HepG2 (cell line): Measurements from ENCODE around the gene TAS1R3. TPM values are rescaled to one million over a fixed set of nuclear protein-coding genes. Genes with fewer than 3 reads are reported as not detected.
A peak's percentile ranks its signal among the peaks of the same experiment; 100 is the strongest.

Source experiments
- ATM ChIP-seq: fragments of 450-650 bp; IDR thresholded peaks from 2 replicates; pipeline ENCODE4 v1.7.1; 2017; ENCODE audit warnings: mild to moderate bottlenecking, borderline replicate concordance
- GTF2F1 ChIP-seq: fragments of 150-350 bp; IDR thresholded peaks from 2 replicates; pipeline ENCODE4 v1.6.1; 2014; ENCODE audit warnings: low read length
- HIVEP1 ChIP-seq: sonication (generic); formaldehyde crosslinking; IDR thresholded peaks from 2 replicates; pipeline ENCODE4 v1.4.0; 2020; ENCODE audit warnings: mild to moderate bottlenecking, missing genetic modification reagents
- NR2C2 ChIP-seq: sonication (generic); formaldehyde crosslinking; IDR thresholded peaks from 2 replicates; pipeline ENCODE4 v1.4.0; 2020; ENCODE audit warnings: missing genetic modification reagents, mild to moderate bottlenecking, moderate library complexity, borderline replicate concordance
- SATB2 ChIP-seq: sonication (generic); formaldehyde crosslinking; IDR thresholded peaks from 2 replicates; pipeline ENCODE4 v1.5.0; 2020; ENCODE audit warnings: missing genetic modification reagents
- STAG1 ChIP-seq: sonication (generic); formaldehyde crosslinking; IDR thresholded peaks from 2 replicates; pipeline ENCODE4 v1.4.0; 2020; ENCODE audit warnings: missing genetic modification reagents
- SYNCRIP ChIP-seq: fragments of 200-400 bp; formaldehyde crosslinking; IDR thresholded peaks from 2 replicates; pipeline ENCODE4 v1.6.1; 2018; ENCODE audit warnings: mild to moderate bottlenecking, low read depth, low read length; ENCODE audit not compliant: insufficient read depth
- YEATS4 ChIP-seq: sonication (generic); formaldehyde crosslinking; IDR thresholded peaks from 2 replicates; pipeline ENCODE4 v1.4.0; 2020; ENCODE audit warnings: missing genetic modification reagents, borderline replicate concordance
- ZFAT ChIP-seq: sonication (generic); formaldehyde crosslinking; conservative IDR thresholded peaks from 2 replicates; pipeline ENCODE4 v1.8.1; 2023; ENCODE audit warnings: missing genetic modification reagents, inconsistent platforms
- ZFP36 ChIP-seq: fragments of 150-350 bp; IDR thresholded peaks from 2 replicates; pipeline ENCODE4 v1.6.1; 2018; ENCODE audit warnings: borderline replicate concordance, low read length, low read depth; ENCODE audit not compliant: partially characterized antibody
- ZNF629 ChIP-seq: sonication (generic); formaldehyde crosslinking; conservative IDR thresholded peaks from 2 replicates; pipeline ENCODE4 v1.5.0; 2020; ENCODE audit warnings: missing genetic modification reagents
- ZNF746 ChIP-seq: sonication (generic); formaldehyde crosslinking; IDR thresholded peaks from 2 replicates; pipeline ENCODE4 v1.8.0; 2022; ENCODE audit warnings: mild to moderate bottlenecking, missing genetic modification reagents
- ZNF761 ChIP-seq: sonication (generic); formaldehyde crosslinking; conservative IDR thresholded peaks from 2 replicates; pipeline ENCODE4 v1.4.0; 2020; ENCODE audit warnings: mild to moderate bottlenecking, missing genetic modification reagents
- ZNF766 ChIP-seq: sonication (generic); formaldehyde crosslinking; IDR thresholded peaks from 2 replicates; pipeline ENCODE4 v1.5.0; 2020; ENCODE audit warnings: missing genetic modification reagents, borderline replicate concordance
- ZNF777 ChIP-seq: sonication (generic); formaldehyde crosslinking; IDR thresholded peaks from 2 replicates; pipeline ENCODE4 v1.4.0; 2020; ENCODE audit warnings: missing genetic modification reagents
- polyA plus RNA-seq, 8 experiments: library from polyadenylated mRNA; depleted of rRNA in 3 of 8; stranded (reverse) in 7 of 8; unstranded in 1 of 8; fragments of >200 nt; fragmentation: Illumina TruSeq in 4 of 8; extraction: Trizol in 4 of 8; gene quantifications; 2 replicates each; pipeline versions ENCODE4 v1.2.1 to v1.2.3, GENCODE V29; 2011 to 2016; ENCODE audit warnings: low read depth in 4 of 8, missing spikeins in 1 of 8, mixed read lengths in 1 of 8; ENCODE audit not compliant: insufficient read depth in 1 of 8
- total RNA-seq, 5 experiments: library from RNA; depleted of rRNA; stranded (reverse); fragments of >200 nt; fragmentation: Illumina TruSeq; extraction: Trizol; gene quantifications; 2 replicates each; pipeline ENCODE4 v1.2.3, GENCODE V29; 2016; ENCODE audit warnings: low read depth in 1 of 5
- TF ChIP-seq, protein P1 (sequence below): sonication (generic); formaldehyde crosslinking; IDR thresholded peaks from 2 replicates; pipeline ENCODE4 v1.9.0; 2021; ENCODE audit warnings: missing genetic modification reagents, borderline replicate concordance
- TF ChIP-seq, protein P2 (sequence below): sonication (generic); formaldehyde crosslinking; IDR thresholded peaks from 2 replicates; pipeline ENCODE4 v1.5.0; 2020; ENCODE audit warnings: missing genetic modification reagents, mild to moderate bottlenecking, borderline replicate concordance
- TF ChIP-seq, protein P3 (sequence below): sonication (generic); formaldehyde crosslinking; IDR thresholded peaks from 2 replicates; pipeline ENCODE4 v1.4.0; 2020; ENCODE audit warnings: missing genetic modification reagents
- TF ChIP-seq, protein P4 (sequence below): sonication (generic); formaldehyde crosslinking; IDR thresholded peaks from 2 replicates; pipeline ENCODE4 v1.8.0; 2022; ENCODE audit warnings: mild to moderate bottlenecking, missing genetic modification reagents, moderate library complexity
- TF ChIP-seq, protein P5 (sequence below): sonication (generic); formaldehyde crosslinking; IDR thresholded peaks from 2 replicates; pipeline ENCODE4 v1.9.0; 2022; ENCODE audit warnings: low read depth, missing genetic modification reagents

The TAS1R3 gene
- total and polyA plus RNA-seq, 2 of the 13 experiments (the other 11 are each of a cell fraction or from before 2014, with no cell fraction given), result 0.13 to 0.15 TPM

DNA sequence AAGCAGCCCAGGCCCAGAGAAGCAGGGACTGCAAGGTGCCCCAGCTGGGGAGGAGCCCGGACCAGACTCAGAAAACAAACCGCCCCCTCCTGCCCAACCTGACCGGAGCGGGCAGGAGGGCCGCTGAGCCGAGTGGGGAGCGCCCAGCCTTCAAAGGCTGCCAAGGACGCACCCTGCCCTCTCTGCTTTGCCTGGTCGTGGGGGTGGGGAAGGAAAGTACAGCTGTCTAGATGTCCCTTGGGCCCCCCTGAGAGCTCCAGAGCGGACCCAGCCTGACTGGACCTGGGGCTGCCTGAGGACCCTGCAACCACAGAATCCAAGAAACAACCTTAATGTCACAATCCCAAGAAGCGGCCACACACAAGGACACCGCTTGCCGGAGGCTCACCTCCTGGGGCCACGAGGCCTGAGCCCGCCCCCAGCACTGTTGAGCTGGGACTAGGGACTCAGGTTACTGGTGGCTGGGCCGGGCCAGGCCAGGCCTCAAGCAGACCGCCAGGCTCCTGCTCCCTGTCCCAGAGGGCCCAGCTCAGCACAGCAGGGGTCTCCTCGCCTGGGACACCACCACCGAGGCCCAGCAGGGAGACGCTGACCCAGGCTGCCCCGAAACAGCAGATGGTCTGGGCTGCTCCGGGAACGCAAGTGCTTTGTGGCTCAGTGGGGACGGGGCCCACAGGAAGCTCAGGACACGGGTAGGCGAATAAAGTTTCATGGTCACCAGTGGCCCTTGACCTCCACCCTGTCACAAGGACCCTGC lies 16.8 kb downstream of the TAS1R3 start (continued):
- TF ChIP-seq, protein P1, sequence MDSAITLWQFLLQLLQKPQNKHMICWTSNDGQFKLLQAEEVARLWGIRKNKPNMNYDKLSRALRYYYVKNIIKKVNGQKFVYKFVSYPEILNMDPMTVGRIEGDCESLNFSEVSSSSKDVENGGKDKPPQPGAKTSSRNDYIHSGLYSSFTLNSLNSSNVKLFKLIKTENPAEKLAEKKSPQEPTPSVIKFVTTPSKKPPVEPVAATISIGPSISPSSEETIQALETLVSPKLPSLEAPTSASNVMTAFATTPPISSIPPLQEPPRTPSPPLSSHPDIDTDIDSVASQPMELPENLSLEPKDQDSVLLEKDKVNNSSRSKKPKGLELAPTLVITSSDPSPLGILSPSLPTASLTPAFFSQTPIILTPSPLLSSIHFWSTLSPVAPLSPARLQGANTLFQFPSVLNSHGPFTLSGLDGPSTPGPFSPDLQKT (CRISPR knock-in tag), result no peak
- TF ChIP-seq, protein P2, sequence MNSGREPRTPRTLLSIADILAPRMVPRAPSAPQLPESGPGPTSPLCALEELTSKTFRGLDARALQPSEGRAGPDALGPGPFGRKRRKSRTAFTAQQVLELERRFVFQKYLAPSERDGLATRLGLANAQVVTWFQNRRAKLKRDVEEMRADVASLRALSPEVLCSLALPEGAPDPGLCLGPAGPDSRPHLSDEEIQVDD (CRISPR knock-in tag), result no peak
- TF ChIP-seq ZNF629 (CRISPR knock-in tag) (no peak), ZNF766 (CRISPR knock-in tag) (no peak), SATB2 (CRISPR knock-in tag) (no peak; the same call in 1 of the 2 replicates), ZFP36 (no peak), ZNF777 (CRISPR knock-in tag) (no peak), STAG1 (no peak; the same call in 1 of the 2 replicates), HIVEP1 (CRISPR knock-in tag) (no peak), ZNF761 (no peak), YEATS4 (CRISPR knock-in tag) (no peak; the same call in 1 of the 2 replicates), SYNCRIP (no peak), NR2C2 (CRISPR knock-in tag) (0 out of 2 replicates have a peak, but pooled peaks have one; percentile 29), ZNF746 (CRISPR knock-in tag) (no peak), GTF2F1 (no peak), ZFAT (CRISPR knock-in tag) (no peak), ATM (no peak)
- TF ChIP-seq, protein P3, sequence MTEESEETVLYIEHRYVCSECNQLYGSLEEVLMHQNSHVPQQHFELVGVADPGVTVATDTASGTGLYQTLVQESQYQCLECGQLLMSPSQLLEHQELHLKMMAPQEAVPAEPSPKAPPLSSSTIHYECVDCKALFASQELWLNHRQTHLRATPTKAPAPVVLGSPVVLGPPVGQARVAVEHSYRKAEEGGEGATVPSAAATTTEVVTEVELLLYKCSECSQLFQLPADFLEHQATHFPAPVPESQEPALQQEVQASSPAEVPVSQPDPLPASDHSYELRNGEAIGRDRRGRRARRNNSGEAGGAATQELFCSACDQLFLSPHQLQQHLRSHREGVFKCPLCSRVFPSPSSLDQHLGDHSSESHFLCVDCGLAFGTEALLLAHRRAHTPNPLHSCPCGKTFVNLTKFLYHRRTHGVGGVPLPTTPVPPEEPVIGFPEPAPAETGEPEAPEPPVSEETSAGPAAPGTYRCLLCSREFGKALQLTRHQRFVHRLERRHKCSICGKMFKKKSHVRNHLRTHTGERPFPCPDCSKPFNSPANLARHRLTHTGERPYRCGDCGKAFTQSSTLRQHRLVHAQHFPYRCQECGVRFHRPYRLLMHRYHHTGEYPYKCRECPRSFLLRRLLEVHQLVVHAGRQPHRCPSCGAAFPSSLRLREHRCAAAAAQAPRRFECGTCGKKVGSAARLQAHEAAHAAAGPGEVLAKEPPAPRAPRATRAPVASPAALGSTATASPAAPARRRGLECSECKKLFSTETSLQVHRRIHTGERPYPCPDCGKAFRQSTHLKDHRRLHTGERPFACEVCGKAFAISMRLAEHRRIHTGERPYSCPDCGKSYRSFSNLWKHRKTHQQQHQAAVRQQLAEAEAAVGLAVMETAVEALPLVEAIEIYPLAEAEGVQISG (CRISPR knock-in tag), result peak; percentile 70
- TF ChIP-seq, protein P4, sequence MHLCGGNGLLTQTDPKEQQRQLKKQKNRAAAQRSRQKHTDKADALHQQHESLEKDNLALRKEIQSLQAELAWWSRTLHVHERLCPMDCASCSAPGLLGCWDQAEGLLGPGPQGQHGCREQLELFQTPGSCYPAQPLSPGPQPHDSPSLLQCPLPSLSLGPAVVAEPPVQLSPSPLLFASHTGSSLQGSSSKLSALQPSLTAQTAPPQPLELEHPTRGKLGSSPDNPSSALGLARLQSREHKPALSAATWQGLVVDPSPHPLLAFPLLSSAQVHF (CRISPR knock-in tag), result no peak
- TF ChIP-seq, protein P5, sequence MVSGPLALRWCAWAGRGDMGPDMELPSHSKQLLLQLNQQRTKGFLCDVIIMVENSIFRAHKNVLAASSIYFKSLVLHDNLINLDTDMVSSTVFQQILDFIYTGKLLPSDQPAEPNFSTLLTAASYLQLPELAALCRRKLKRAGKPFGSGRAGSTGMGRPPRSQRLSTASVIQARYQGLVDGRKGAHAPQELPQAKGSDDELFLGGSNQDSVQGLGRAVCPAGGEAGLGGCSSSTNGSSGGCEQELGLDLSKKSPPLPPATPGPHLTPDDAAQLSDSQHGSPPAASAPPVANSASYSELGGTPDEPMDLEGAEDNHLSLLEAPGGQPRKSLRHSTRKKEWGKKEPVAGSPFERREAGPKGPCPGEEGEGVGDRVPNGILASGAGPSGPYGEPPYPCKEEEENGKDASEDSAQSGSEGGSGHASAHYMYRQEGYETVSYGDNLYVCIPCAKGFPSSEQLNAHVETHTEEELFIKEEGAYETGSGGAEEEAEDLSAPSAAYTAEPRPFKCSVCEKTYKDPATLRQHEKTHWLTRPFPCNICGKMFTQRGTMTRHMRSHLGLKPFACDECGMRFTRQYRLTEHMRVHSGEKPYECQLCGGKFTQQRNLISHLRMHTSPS (CRISPR knock-in tag), result no peak
